GM18519 (cell line): Measurements from ENCODE around the gene RPTOR.
"Not testable (repeated sequence)": the region's sequence is repeated elsewhere in the genome, so short reads cannot be mapped to it uniquely, and the experiment has no call there.

Experiments used
- ATAC-seq: cut with Tn5 transposase; IDR thresholded peaks from one replicate; pipeline ENCODE4 v1.9.1; 2021; ENCODE audit warnings: mild to moderate bottlenecking, moderate library complexity; ENCODE audit not compliant: unreplicated experiment, low FRiP score

The RPTOR gene

DNA sequence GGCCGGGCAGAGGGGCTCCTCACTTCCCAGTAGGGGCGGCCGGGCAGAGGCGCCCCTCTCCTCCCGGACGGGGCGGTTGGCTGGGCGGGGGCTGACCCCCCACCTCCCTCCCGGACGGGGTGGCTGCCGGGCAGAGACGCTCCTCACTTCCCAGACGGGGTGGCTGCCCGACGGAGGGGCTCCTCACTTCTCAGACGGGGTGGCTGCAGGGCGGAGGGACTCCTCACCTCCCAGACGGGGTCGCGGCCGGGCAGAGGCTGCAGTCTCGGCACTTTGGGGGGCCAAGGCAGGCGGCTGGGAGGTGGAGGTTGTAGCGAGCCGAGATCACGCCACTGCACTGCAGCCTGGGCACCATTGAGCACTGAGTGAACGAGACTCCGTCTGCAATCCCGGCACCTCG lies 7.3 kb upstream of the RPTOR start:
- ATAC-seq, result not testable (repeated sequence)

DNA sequence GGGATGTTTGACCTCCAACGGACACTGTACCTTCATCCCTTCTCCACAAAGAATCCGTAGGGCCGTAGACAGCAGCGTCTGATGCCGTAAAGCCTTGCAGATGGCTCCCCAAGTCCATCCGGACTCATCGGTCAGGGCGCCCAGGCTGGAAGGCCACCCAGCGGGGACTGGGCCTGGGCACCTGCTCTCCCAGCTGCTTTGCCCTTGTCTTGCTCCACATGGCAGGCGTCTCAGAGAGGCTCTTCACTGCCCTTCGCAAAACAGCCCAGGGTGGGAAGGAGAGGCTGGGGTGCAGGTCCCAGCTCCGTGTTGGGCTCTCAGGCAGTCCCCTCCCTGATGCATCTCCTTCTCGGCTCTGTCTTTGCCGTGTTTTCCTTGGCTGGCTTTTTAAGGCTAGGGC lies 6.2 kb upstream of the RPTOR start:
- no peak for ATAC-seq

DNA sequence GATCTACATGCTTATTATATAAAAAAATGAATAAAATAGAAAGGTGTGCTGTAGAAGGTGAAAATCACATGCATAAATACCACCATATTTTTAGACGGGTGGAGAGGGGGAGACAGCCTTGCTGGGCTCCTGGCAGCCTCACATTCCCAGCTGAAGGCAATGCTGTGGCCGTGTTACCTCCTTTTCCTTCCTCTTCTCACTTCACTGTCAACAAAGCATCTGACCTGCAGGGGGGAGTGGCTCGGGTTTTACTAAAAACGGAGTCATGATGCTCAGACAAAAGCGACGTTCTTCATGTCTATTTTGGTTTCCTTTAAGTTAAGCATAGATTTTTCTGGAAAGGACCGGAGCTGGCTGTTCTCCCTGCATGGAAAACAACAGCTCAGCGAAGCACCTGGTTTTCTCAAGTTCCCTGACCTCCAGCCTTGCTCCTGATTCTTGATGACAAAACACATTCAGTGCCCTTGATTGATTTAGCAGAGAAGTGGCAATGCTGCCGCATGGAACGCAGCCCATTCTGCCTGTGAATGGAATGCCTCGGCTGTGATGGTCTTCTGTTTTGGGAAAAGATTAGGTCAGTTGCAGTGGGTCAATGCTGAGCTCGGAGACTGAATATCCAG lies 5.5 kb upstream of the RPTOR start:
- ATAC-seq, result no peak

DNA sequence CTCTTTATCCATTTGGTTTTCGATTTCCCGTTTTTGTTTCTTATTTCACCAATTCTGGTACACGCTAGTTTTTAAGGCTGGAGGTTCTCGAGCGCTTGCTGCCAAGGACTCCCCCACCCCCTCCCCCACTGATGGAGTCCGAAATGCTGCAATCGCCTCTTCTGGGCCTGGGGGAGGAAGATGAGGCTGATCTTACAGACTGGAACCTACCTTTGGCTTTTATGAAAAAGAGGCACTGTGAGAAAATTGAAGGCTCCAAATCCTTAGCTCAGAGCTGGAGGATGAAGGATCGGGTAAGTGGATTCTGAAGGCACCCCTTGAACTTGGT lies 825 bp downstream of the RPTOR start:
- ATAC-seq, result no peak

- ATAC-seq, result no peak
Observed at GRCh38 chr17:80546267-80546666, 1.6 kb downstream of the RPTOR start.

DNA sequence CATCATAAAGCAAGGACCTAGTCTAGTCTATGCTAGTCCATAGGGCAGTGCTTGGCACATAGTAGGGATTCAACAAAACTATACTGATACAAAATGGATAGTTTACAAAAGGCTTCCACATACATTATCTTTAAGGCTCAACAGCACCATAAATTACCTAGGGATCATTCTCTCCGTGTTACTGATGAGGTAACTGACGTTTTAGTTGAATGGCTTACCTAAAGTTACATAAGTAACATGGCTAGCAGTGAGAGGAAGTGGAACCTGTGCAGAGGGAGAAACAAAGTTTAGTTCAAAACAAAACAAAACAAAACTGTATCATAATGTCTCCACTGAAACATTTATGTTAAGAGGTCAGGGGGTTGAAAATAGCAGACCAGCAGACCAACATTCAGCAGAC lies 7.9 kb downstream of the RPTOR start:
- ATAC-seq, result no peak

GRCh38 chr17:80555266-80555665 lies 10.6 kb downstream of the RPTOR start:
- no peak for ATAC-seq

- ATAC-seq, result no peak
Observed at GRCh38 chr17:80558046-80558445, 13.4 kb downstream of the RPTOR start.

DNA sequence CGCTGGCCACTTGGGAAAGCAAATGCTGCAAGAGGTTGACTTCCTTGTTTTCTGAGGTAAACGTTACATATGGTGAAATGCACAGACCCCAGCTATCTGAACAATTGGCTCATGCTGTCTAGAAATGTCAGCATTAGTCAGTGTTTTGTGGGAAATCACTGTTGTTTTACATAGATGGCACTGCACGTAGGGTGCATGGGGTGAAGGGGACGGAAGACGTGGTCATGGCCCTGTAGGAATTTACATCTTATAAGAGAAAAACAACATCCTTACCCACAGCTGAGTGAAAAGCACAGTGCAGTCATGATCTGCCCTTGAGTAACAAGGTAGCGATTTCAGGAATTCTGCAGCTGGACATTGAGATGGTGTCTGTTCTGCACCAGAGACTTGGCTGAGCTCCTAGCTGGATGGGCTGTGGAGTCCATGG lies 15.2 kb downstream of the RPTOR start:
- no peak for ATAC-seq

- ATAC-seq, result no peak
Observed at GRCh38 chr17:80561541-80562114, 17.0 kb downstream of the RPTOR start.

DNA sequence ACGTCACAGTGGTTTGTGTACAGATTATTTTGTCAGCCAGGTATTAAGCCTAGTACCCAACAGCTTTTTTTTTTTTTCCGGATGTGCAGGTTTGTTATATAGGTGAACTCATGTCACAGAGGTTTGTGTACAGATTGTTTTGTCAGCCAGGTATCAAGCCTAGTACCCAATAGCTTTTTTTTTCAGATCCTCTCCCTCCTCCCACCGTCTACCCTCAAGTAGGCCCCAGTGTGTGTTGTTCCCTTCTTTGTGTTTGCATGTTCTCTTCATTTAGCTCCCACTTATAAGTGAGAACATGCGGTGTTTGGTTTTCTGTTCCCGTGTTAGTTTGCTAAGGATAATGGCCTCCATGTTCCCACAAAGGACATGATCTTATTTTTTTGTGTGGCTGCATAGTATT lies 19.9 kb downstream of the RPTOR start:
- no peak for ATAC-seq

DNA sequence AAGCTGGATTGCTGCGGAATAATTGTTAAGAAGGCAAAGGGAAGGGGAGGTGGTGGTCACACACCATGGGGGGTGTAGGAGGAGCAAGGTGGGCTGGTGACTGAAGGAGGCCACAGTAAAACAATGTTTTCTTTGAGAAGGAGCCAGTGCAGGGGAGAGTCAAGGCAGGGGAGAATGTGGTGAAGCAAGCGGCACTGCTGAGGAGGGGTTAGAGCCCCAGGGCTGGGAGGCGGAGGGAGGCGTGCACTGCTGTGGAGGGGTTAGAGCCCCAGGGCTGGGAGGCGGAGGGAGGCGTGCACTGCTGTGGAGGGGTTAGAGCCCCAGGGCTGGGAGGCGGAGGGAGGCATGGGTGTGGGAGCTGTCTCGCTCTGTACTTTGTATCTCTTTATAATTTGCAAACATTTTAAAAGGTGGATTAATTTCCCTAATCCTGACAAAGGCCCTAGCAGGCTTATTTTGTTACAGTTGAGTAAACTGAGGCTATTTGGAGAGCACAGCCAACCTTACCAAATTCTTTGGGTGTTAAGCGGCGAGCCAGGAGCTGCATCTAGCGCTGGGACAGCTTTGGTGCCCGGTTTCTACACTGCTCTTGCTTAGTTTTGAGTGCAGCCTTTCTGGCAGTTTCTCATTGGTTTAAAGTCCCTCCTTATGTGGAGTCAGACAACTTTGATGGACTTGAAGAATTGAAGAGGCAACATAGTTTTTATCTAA lies 20.9 kb downstream of the RPTOR start:
- no peak for ATAC-seq

- ATAC-seq, result no peak
Observed at GRCh38 chr17:80566054-80566400, 21.4 kb downstream of the RPTOR start.

DNA sequence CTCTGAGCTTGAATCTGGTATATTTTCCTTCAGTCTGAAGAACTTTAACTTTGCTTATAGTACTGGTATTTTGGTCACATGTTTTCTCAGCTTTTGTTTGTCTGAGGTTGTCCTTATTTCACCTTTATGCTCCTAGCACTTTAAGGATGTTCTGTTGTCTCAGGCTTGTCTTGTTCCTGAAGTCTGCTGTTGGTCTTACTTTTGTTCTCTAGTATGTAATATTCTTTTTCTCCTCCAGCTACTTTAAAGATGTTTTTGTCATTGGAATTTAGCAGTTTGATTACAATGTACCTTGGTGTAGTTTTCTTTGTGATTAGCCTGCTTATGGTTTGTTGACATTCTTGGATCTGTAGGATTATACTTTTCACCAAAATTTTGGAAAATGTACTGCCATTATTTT lies 23.6 kb downstream of the RPTOR start:
- ATAC-seq, result no peak

DNA sequence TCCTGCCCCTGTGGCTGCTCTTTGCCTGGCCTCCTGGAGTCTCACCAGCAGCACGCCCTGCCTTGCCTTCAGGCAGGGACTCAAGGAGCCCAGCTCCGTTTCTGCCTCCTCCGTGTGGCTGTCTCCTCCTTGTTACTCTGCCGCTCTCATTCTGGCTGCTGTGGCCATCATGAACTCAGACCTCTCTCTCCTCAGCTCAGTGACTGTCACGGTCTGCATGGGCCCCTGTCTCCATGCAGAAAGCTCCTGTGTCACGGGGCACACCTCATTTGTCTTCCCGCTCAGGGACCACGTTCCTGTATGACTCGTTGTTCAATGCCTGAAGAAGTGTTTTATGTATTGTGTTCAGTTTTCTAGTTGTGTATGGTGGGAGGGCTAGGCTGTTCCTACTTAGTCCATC lies 25.3 kb downstream of the RPTOR start:
- no peak for ATAC-seq

DNA sequence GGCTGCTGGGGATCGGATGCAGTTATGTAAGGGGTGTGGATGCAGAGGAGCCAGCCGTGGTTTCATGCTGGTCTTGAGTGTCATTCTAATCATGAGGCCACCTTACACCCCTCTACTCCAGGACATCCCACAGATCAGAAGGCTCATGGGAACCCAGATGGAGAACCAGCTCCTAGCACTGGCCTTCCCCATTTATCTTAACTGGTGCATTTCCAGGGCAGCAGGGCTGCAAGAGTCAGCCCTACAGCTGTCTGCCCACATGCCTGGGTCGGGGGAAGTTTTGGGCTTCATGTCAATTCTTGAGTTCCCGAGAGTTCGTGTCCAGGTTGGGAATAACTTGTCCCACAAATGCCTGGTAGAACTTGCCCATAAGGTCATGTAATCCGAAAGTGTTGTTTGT lies 29.1 kb downstream of the RPTOR start:
- ATAC-seq, result no peak

DNA sequence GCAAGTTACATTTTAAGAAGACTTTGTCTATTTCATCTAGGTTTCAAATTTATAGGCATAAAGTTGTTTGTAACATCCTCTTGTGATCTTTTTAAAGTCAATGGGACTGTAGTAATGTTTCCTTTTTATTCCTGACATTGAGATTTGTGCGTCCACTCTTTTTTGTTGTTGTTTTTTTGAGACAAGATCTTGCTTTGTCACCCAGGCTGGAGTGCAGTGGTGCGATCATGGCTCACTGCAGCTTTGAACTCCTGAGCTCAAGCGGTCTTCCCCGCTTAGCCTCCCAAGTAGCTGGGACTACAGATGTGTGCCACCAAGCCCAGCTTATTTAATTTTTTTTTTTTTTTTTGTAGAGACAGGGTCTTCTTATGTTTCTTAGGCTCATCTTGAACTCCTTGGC lies 29.9 kb downstream of the RPTOR start:
- no peak for ATAC-seq

- ATAC-seq, result no peak
Observed at GRCh38 chr17:80575057-80575875, 30.6 kb downstream of the RPTOR start.

DNA sequence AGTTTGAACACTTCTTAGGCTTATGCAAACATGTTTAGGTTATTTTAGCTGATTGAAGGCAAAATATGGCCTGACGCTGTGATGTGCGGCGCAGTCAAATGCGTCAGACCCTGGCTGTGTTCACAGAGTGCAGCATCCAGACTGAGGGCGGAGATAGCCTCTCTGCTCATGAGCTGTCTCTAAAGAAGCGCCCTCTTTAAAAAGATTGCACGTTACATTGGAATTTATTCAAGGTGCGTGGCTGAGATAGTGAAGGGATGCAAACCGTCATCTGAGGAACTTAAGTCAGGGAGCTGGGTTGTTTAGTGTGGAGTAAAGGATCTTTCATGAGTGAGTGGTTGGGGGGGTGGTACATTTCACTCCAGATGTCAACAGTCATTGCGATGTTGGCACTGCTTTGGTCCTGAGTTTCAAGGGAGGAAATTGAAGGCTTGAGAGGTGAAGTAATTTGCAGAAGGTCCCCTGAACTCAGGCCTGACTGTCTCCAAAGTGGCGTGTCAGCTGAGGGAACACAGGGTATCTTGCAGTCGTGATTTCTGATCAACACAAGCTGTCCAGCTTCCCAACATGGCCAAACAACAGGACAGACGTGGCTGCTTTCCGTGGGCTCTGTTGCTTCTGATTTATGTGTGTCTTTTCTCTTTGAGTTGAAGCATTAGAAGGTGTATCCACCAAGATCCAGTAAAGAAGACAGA lies 33.4 kb downstream of the RPTOR start:
- ATAC-seq, result no peak

- ATAC-seq, result not testable (repeated sequence)
Observed at GRCh38 chr17:80578668-80579388, 34.2 kb downstream of the RPTOR start.
